DOHH2 (cell line): Measurements from ENCODE around the gene GREB1.

ENCODE experiments used
- H3F3A ChIP-seq: fragments of 200-600 bp; sonication (generic), shearing (Covaris generic); 2 replicates; pipeline ENCODE4 v1.6.0; 2016; ENCODE audit warnings: antibody characterized with exemption, mild to moderate bottlenecking; ENCODE audit not compliant: control insufficient read depth, insufficient read depth
- H3K27ac ChIP-seq: fragments of 200-600 bp; sonication (generic); 2 replicates; pipeline ENCODE4 v1.5.1; 2014; ENCODE audit warnings: low read depth, mild to moderate bottlenecking, low read length, moderate library complexity
- H3K27me3 ChIP-seq: fragments of 200-600 bp; sonication (generic); 2 replicates; pipeline ENCODE4 v1.6.1; 2014; ENCODE audit warnings: mild to moderate bottlenecking, low read length, mixed read lengths; ENCODE audit not compliant: control insufficient read depth
- H3K36me3 ChIP-seq: fragments of 200-600 bp; sonication (generic); 2 replicates; pipeline ENCODE4 v1.6.1; 2014; ENCODE audit warnings: mild to moderate bottlenecking, low read length, moderate library complexity, mixed read lengths; ENCODE audit not compliant: control insufficient read depth
- H3K4me1 ChIP-seq: fragments of 200-600 bp; sonication (generic); 2 replicates; pipeline ENCODE4 v1.6.1; 2014; ENCODE audit warnings: mild to moderate bottlenecking, low read length, mixed read lengths; ENCODE audit not compliant: control insufficient read depth
- H3K4me2 ChIP-seq: fragments of 200-600 bp; sonication (generic); 2 replicates; pipeline ENCODE4 v1.6.0; 2014; ENCODE audit warnings: mild to moderate bottlenecking, low read length, moderate library complexity
- H3K4me3 ChIP-seq: fragments of 200-600 bp; sonication (generic); 2 replicates; pipeline ENCODE4 v1.5.1; 2014; ENCODE audit warnings: mild to moderate bottlenecking, low read length, mixed read lengths
- H3K79me2 ChIP-seq: fragments of 200-600 bp; sonication (generic); 2 replicates; pipeline ENCODE4 v1.6.1; 2014; ENCODE audit warnings: mild to moderate bottlenecking, low read length, mixed read lengths; ENCODE audit not compliant: control insufficient read depth
- H3K9me2 ChIP-seq: fragments of 200-600 bp; sonication (generic); replicated peaks from 2 replicates; pipeline ENCODE4 v1.6.1; 2014; ENCODE audit warnings: mild to moderate bottlenecking, low read length, mixed read lengths; ENCODE audit not compliant: control insufficient read depth
- H3K9me3 ChIP-seq: fragments of 200-600 bp; sonication (generic); 2 replicates; pipeline ENCODE4 v1.6.1; 2014; ENCODE audit warnings: antibody characterized with exemption, low read length, mixed read lengths; ENCODE audit not compliant: control insufficient read depth, insufficient read depth
- H4K20me1 ChIP-seq: fragments of 200-600 bp; sonication (generic); 2 replicates; pipeline ENCODE4 v1.6.0; 2014; ENCODE audit warnings: low read depth, mild to moderate bottlenecking, antibody characterized with exemption, low read length, moderate library complexity; ENCODE audit not compliant: control insufficient read depth, insufficient read depth
- EZH2phosphoT487 ChIP-seq: fragments of 200-600 bp; sonication (generic); IDR thresholded peaks from 2 replicates; pipeline ENCODE4 v1.6.1; 2017; ENCODE audit warnings: borderline replicate concordance, mild to moderate bottlenecking, antibody characterized with exemption, low read length, moderate library complexity, mixed read lengths
- TF ChIP-seq, protein P1 (sequence below): fragments of 200-600 bp; sonication (generic); IDR thresholded peaks from one replicate; pipeline ENCODE4 v1.5.1; 2014; ENCODE audit warnings: antibody characterized with exemption, mild to moderate bottlenecking, low read depth, low read length; ENCODE audit not compliant: poor library complexity, severe bottlenecking

The GREB1 gene

DNA sequence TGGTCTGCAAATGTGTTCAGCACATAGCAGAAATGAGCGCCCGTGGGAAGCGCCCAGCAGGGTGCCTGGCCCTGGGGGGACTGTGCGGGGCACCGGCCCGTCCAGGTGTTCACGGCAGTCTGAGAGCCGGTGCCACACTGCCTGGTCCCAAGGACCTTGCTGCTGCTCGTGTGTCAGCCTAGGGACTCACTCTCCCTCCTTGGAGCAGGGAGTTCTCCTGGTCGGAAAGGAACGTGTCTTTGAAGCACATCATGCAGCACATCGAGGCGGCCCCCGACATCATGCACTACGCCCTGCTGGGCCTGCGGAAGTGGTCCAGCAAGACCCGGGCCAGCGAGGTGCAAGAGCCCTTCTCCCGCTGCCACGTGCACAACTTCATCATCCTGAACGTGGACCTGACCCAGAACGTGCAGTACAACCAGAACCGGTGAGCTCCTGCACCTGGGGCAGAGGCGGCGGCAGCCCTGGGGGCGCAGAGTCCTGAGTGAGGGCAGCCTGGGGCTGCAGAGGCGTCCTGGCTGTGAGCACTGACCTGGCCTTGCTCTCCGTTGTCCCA is 100.2 kb downstream of the GREB1 start:
- Histone ChIP-seq H3K9me3 (no peaks in the 10 kb centered on the region), H4K20me1 (no peaks in the 10 kb centered on the region), H3K4me2 (no peak overlapping the region), H3K27ac (no peak overlapping the region), H3K4me3 (no peak overlapping the region), H3K4me1 (no peaks in the 10 kb centered on the region), H3F3A (no peaks in the 10 kb centered on the region), H3K27me3 (no peaks in the 10 kb centered on the region; the same call in 1 of the 2 replicates), H3K79me2 (no peaks in the 10 kb centered on the region), H3K9me2 (no peaks in the 10 kb centered on the region), H3K36me3 (no peaks in the 10 kb centered on the region)
- TF ChIP-seq, protein P1, sequence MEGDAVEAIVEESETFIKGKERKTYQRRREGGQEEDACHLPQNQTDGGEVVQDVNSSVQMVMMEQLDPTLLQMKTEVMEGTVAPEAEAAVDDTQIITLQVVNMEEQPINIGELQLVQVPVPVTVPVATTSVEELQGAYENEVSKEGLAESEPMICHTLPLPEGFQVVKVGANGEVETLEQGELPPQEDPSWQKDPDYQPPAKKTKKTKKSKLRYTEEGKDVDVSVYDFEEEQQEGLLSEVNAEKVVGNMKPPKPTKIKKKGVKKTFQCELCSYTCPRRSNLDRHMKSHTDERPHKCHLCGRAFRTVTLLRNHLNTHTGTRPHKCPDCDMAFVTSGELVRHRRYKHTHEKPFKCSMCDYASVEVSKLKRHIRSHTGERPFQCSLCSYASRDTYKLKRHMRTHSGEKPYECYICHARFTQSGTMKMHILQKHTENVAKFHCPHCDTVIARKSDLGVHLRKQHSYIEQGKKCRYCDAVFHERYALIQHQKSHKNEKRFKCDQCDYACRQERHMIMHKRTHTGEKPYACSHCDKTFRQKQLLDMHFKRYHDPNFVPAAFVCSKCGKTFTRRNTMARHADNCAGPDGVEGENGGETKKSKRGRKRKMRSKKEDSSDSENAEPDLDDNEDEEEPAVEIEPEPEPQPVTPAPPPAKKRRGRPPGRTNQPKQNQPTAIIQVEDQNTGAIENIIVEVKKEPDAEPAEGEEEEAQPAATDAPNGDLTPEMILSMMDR, result no peak
- no peak for TF ChIP-seq EZH2phosphoT487

- no peak overlapping the region for H3K27ac ChIP-seq
- no peaks in the 10 kb centered on the region for H3K9me3 ChIP-seq
- H3K79me2 ChIP-seq, result no peaks in the 10 kb centered on the region
- H3K4me1 ChIP-seq, result no peaks in the 10 kb centered on the region
- no peaks in the 10 kb centered on the region for H4K20me1 ChIP-seq
- TF ChIP-seq, protein P1, result no peak
- no peak for TF ChIP-seq EZH2phosphoT487
- H3K9me2 ChIP-seq, result no peaks in the 10 kb centered on the region
- no peak overlapping the region for H3K4me2 ChIP-seq
- no peak overlapping the region for H3K4me3 ChIP-seq
- no peaks in the 10 kb centered on the region for H3K36me3 ChIP-seq
- no peaks in the 10 kb centered on the region for H3F3A ChIP-seq
- H3K27me3 ChIP-seq, result no peaks in the 10 kb centered on the region
These were observed 100.7 kb downstream of the GREB1 start for GRCh38 chr2:11634584-11634983.

DNA sequence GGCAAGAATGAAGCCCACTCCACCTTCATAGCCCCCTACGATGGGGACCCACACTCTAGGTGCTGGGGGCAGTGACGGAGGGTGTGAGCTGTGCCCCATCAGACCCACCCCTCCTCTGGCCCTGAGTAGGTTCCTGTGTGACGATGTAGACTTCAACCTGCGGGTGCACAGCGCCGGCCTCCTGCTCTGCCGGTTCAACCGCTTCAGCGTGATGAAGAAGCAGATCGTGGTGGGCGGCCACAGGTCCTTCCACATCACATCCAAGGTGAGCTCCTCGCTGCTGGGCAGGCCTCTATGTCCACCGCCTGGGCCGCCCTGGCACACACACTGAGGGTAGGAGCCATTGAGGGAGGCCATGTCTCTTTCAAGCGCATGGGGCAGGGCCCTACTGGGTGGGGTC is 101.3 kb downstream of the GREB1 start:
- H4K20me1 ChIP-seq, result no peaks in the 10 kb centered on the region
- no peaks in the 10 kb centered on the region for H3K9me2 ChIP-seq
- no peaks in the 10 kb centered on the region for H3K4me1 ChIP-seq
- H3K79me2 ChIP-seq, result no peaks in the 10 kb centered on the region
- H3F3A ChIP-seq, result no peaks in the 10 kb centered on the region
- no peaks in the 10 kb centered on the region for H3K9me3 ChIP-seq
- no peak overlapping the region for H3K4me2 ChIP-seq
- H3K27me3 ChIP-seq, result no peaks in the 10 kb centered on the region
- TF ChIP-seq, protein P1, result no peak
- no peak for TF ChIP-seq EZH2phosphoT487
- H3K27ac ChIP-seq, result no peak overlapping the region
- no peaks in the 10 kb centered on the region for H3K36me3 ChIP-seq
- no peak overlapping the region for H3K4me3 ChIP-seq
